ENCODE results near the gene NFAT5. TPM values are rescaled to one million over a fixed set of nuclear protein-coding genes. Genes with fewer than 3 reads are reported as not detected.
"Not testable (repeated sequence)": the region's sequence is repeated elsewhere in the genome, so short reads cannot be mapped to it uniquely, and the experiment has no call there.

Gene NFAT5
- total RNA-seq, 1 donor from 2014 or later = 30.1 TPM

DNA sequence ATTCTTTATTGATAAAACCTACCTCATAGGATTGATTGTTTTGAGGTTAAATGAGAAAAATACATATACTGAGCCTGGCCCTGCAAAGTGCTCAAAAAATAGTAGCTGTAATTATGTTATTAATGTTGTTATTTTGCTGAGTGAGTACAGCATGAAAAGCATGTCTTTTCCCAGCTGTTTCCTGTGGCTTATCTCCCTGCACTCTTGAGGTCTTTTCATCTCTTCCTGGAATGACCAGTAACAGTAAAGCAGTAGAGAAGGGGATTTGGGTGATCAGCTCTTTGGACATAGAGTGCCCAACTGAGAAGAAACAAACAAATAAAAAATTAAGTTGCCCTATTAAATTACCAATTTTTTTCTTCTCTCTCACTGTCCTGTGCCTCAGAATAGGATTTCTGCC is 53.7 kb downstream of the NFAT5 start:
- Mint-ChIP-seq H3K27ac (no peak overlapping the region), H3K4me3 (no peak overlapping the region), H3K27me3 (no peaks in the 10 kb centered on the region), H3K36me3 (peaks cover 20% of the 10 kb centered on the region), H3K9me3 (no peaks in the 10 kb centered on the region), H3K4me1 (ENCODE audit: unreplicated experiment) (peaks cover 15% of the 10 kb centered on the region)
- TF ChIP-seq, protein P1, sequence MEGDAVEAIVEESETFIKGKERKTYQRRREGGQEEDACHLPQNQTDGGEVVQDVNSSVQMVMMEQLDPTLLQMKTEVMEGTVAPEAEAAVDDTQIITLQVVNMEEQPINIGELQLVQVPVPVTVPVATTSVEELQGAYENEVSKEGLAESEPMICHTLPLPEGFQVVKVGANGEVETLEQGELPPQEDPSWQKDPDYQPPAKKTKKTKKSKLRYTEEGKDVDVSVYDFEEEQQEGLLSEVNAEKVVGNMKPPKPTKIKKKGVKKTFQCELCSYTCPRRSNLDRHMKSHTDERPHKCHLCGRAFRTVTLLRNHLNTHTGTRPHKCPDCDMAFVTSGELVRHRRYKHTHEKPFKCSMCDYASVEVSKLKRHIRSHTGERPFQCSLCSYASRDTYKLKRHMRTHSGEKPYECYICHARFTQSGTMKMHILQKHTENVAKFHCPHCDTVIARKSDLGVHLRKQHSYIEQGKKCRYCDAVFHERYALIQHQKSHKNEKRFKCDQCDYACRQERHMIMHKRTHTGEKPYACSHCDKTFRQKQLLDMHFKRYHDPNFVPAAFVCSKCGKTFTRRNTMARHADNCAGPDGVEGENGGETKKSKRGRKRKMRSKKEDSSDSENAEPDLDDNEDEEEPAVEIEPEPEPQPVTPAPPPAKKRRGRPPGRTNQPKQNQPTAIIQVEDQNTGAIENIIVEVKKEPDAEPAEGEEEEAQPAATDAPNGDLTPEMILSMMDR (conservative IDR thresholded peaks at IDR 0.05) = no peak
- DNase-seq (ENCODE audit: extremely low spot score, unreplicated experiment) = no peak

DNA sequence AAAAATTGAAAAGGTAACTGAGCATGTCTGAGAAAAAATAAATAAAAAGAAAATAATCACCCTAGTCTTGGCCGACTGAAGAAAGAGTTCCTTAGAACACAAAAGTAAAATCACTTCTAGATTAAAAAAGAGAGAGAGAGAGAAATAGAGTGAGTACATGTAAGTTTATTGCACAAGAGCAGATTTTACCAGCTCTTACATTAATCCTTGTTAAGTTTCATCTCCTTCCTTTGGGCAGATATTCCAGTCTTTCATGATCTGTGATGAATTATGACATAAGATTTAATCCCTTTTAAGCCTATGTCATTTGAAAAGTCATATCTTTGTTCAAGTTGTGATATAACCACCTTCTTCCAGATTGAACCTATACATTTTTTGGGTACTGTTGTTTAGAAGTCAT is 54.8 kb downstream of the NFAT5 start:
- H3K27ac Mint-ChIP-seq = no peak overlapping the region
- peaks cover 15% of the 10 kb centered on the region for H3K36me3 Mint-ChIP-seq
- H3K4me3 Mint-ChIP-seq = no peak overlapping the region

DNA sequence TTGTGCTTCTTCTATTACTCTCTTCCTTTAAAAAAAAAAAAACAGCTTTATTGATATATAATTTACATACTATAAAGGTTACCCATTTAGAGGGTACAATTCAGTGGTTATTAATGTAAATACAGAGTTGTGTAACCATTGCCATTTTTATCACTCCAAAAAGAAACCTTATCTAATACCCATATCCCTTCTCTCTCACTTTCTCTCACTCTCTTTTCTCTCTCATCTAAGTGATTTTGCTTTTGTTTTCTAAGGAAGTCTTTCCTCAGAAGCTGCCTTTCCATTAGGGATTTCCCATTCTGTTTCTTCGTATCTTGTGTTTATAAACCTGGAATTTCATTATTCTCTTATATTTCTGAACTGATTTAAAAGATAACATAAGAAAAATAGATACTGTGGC is 55.5 kb downstream of the NFAT5 start:
- Mint-ChIP-seq H3K36me3 (peaks cover 10% of the 10 kb centered on the region), H3K4me1 (ENCODE audit: unreplicated experiment) (peaks cover 7% of the 10 kb centered on the region), H3K27ac (no peak overlapping the region), H3K4me3 (no peak overlapping the region), H3K9me3 (no peaks in the 10 kb centered on the region), H3K27me3 (no peaks in the 10 kb centered on the region)
- DNase-seq (ENCODE audit: extremely low spot score, unreplicated experiment) = no peak
- TF ChIP-seq, protein P1 (conservative IDR thresholded peaks at IDR 0.05) = no peak

More for the DNA sequence above, 54.8 kb downstream of the NFAT5 start:
- no peak for DNase-seq (ENCODE audit: extremely low spot score, unreplicated experiment)
- Mint-ChIP-seq H3K27me3 (no peaks in the 10 kb centered on the region), H3K4me1 (ENCODE audit: unreplicated experiment) (peaks cover 10% of the 10 kb centered on the region), H3K9me3 (no peaks in the 10 kb centered on the region)
- TF ChIP-seq, protein P1 (conservative IDR thresholded peaks at IDR 0.05) = no peak

DNA sequence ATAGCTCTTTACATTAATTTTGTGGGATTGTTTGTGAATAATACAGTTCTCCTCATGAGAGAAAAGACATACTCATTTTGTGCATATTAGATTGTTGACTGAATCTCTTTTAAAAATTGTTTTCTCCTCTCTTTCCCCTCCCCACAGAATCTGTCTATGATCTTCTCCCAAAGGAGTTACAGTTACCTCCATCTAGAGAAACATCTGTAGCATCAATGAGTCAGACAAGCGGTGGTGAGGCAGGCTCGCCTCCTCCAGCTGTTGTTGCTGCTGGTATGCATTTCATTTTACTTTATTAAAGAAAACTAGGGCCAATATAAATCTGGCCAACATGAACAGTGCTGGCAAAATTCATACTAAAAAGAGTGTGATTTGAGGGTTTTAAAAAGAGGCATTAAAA is 60.5 kb downstream of the NFAT5 start:
- H3K36me3 Mint-ChIP-seq = peaks cover 12% of the 10 kb centered on the region
- no peak for DNase-seq (ENCODE audit: extremely low spot score, unreplicated experiment)
- H3K4me3 Mint-ChIP-seq = no peak overlapping the region
- H3K9me3 Mint-ChIP-seq = no peaks in the 10 kb centered on the region
- no peak overlapping the region for H3K27ac Mint-ChIP-seq
- no peaks in the 10 kb centered on the region for H3K27me3 Mint-ChIP-seq
- TF ChIP-seq, protein P1 (conservative IDR thresholded peaks at IDR 0.05) = no peak
- peaks cover 4% of the 10 kb centered on the region for H3K4me1 Mint-ChIP-seq (ENCODE audit: unreplicated experiment)

DNA sequence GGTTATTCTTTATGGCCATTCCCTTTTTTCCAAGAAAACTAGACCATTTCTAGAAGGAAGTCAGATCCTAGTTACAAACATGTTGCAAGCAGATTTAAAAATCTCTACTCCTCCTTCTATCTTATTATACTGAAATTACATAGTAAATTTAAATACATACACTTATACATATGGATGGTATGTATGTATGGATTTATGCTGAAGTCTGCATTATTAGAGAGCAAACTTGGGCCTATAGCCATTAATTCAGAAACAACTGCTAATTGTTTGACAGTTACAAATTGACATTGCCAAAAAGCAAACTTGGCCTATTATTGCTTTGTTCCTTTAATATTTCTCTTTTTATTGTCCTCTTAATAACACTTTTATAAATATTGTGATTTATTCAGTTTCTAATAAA is 67.1 kb downstream of the NFAT5 start:
- Mint-ChIP-seq H3K4me1 (ENCODE audit: unreplicated experiment) (no peaks in the 10 kb centered on the region), H3K27me3 (no peaks in the 10 kb centered on the region), H3K27ac (no peak overlapping the region), H3K4me3 (no peak overlapping the region), H3K9me3 (peaks cover 8% of the 10 kb centered on the region), H3K36me3 (peaks cover 32% of the 10 kb centered on the region)
- no peak for DNase-seq (ENCODE audit: extremely low spot score, unreplicated experiment)
- TF ChIP-seq, protein P1 (conservative IDR thresholded peaks at IDR 0.05) = no peak

DNA sequence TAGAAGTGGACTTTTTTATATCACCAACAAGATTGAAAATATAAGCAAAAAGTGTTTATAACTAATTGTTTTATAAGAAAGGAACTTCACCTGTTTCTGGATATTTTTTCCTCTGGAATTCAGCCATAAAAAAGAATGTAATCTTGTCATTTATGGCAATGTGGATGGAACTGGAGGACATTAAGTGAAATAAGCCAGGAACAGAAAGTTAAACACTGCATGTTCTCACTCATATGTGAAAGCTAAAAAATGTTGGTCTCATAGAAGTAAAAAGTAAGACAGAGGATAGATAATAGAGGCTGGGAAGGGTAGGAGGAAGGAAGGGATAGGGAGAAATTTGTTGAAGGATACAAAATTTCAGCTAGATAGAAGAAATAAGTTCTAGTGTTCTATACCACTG is 67.6 kb downstream of the NFAT5 start:
- peaks cover 32% of the 10 kb centered on the region for H3K36me3 Mint-ChIP-seq
- no peak for DNase-seq (ENCODE audit: extremely low spot score, unreplicated experiment)

DNA sequence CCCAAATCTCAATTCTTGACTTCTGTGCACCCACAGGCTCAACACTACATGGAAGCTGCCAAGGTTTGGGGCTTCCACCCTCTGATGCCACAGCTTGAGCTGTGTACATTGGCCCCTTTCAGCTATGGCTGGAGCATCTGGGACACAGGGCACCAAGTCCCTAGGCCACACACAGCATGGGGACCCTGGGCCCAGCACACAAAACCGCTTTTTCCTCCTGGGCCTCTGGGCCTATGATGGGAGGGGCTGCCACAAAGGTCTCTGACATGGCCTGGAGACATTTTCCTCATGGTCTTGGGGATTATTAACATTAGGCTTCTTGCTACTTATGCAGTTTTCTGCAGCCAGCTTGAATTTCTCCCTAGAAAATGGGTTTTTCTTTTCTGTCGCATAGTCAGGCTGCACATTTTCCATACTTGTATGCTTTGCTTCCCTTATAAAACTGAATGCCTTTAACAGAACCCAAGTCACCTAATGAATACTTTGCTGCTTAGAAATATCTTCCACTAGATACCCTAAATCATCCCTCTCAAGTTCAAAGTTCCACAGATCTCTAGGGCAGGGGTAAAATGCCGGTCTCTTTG is 70.9 kb downstream of the NFAT5 start:
- H3K4me3 Mint-ChIP-seq; H3K27ac Mint-ChIP-seq; H3K4me1 Mint-ChIP-seq (ENCODE audit: unreplicated experiment); DNase-seq (ENCODE audit: extremely low spot score, unreplicated experiment); H3K9me3 Mint-ChIP-seq; H3K27me3 Mint-ChIP-seq: not testable (repeated sequence)
- H3K36me3 Mint-ChIP-seq = peaks cover 31% of the 10 kb centered on the region

More for the DNA sequence above, 67.6 kb downstream of the NFAT5 start:
- Mint-ChIP-seq H3K27ac (no peak overlapping the region), H3K4me1 (ENCODE audit: unreplicated experiment) (no peaks in the 10 kb centered on the region), H3K4me3 (no peak overlapping the region), H3K9me3 (peaks cover 8% of the 10 kb centered on the region), H3K27me3 (no peaks in the 10 kb centered on the region)
- TF ChIP-seq, protein P1 (conservative IDR thresholded peaks at IDR 0.05) = no peak

DNA sequence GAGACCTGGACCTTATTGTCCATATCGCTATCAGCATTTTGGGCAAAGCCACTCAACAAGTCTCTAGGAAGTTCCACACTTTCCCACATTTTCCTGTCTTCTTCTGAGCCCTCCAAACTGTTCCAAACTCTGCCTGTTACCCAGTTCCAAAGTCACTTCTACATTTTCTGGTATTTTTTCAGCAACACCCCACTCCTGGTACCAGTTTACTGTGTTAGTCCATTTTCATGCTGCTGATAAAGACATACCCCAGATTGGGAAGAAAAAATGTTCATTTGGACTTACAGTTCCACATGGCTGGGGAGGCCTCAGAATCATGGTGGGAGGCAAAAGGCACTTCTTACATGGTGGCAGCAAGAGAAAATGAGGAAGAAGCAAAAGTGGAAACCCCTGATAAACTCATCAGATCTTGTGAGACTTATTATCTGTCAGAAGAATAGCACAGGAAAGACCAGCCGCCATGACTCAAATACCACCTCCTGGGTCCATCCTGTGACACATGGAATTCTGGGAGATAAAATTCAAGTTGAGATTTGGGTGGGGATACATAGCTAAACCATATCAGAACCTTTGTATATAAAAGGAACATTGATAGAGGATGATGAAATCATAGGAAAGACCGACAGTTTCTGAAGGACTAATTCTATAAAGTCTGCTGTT is 71.6 kb downstream of the NFAT5 start:
- not testable (repeated sequence) for H3K4me3 Mint-ChIP-seq; H3K9me3 Mint-ChIP-seq; H3K27ac Mint-ChIP-seq; H3K4me1 Mint-ChIP-seq (ENCODE audit: unreplicated experiment); DNase-seq (ENCODE audit: extremely low spot score, unreplicated experiment); H3K27me3 Mint-ChIP-seq
- peaks cover 31% of the 10 kb centered on the region for H3K36me3 Mint-ChIP-seq
